Natural killer cell (primary cell): ENCODE data around the gene ARID1B. TPM values are rescaled to one million over a fixed set of nuclear protein-coding genes. Genes with fewer than 3 reads are reported as not detected.

Source experiments
- ATAC-seq, 3 donors: fragments of 150-1000 bp in 2 of 3; fragments of 200-7000 bp in 1 of 3; cut with Tn5 transposase; 1 replicate in 1 of 3; 2 replicates in 2 of 3; pipeline ENCODE4 v1.10.0; 2021; ENCODE audit warnings: mild to moderate bottlenecking in 2 of 3, moderate library complexity in 2 of 3
- DNase-seq, 2 donors: peaks; one replicate each; pipeline versions ENCODE4 v3.0.0 to v3.0.0-alpha.2; 2013 to 2021; ENCODE audit warnings: mixed read lengths in 1 of 2
- H3K27ac ChIP-seq: one replicate; pipeline ENCODE4 v1.5.1; 2013; ENCODE audit warnings: mild to moderate bottlenecking, low read length
- H3K27me3 ChIP-seq: one replicate; pipeline ENCODE4 v1.6.1; 2013; ENCODE audit warnings: low read length; ENCODE audit not compliant: control insufficient read depth, insufficient read depth
- H3K36me3 ChIP-seq: one replicate; pipeline ENCODE4 v1.6.1; 2013; ENCODE audit warnings: low read length; ENCODE audit not compliant: control insufficient read depth, insufficient read depth
- H3K4me1 ChIP-seq: one replicate; pipeline ENCODE4 v1.6.1; 2013; ENCODE audit warnings: low read length; ENCODE audit not compliant: control insufficient read depth, insufficient read depth
- H3K4me3 ChIP-seq: one replicate; pipeline ENCODE4 v1.5.1; 2013; ENCODE audit warnings: low read length
- H3K9me3 ChIP-seq: one replicate; pipeline ENCODE4 v1.6.1; 2013; ENCODE audit warnings: low read length; ENCODE audit not compliant: control insufficient read depth, insufficient read depth
- H3K27ac Mint-ChIP-seq, 2 donors: one replicate each; pipeline ENCODE4 v1.8.0; 2022; ENCODE audit warnings: mild to moderate bottlenecking in 2 of 2, mixed read lengths in 2 of 2, moderate library complexity in 1 of 2
- H3K27me3 Mint-ChIP-seq, 2 donors: one replicate each; pipeline ENCODE4 v1.8.0; 2022; ENCODE audit warnings: low read depth in 2 of 2, mixed read lengths in 2 of 2
- H3K36me3 Mint-ChIP-seq: one replicate; pipeline ENCODE4 v1.8.0; 2022; ENCODE audit warnings: mixed read lengths
- H3K4me1 Mint-ChIP-seq, 2 donors: one replicate each; pipeline ENCODE4 v1.8.0; 2022; ENCODE audit warnings: mixed read lengths in 2 of 2
- H3K4me3 Mint-ChIP-seq: one replicate; pipeline ENCODE4 v1.8.0; 2022; ENCODE audit warnings: mild to moderate bottlenecking, moderate library complexity, mixed read lengths
- H3K9me3 Mint-ChIP-seq, 2 donors: one replicate each; pipeline ENCODE4 v1.8.0; 2022; ENCODE audit warnings: mixed read lengths in 2 of 2
- CTCF ChIP-seq: fragments of 200-600 bp; IDR thresholded peaks from one replicate; pipeline ENCODE4 v1.8.0; 2022; ENCODE audit warnings: antibody characterized with exemption
- WGBS: methylation state at CpG from one replicate; pipeline ENCODE4 v1.1.7; 2013; ENCODE audit warnings: missing lambda C conversion rate; ENCODE audit not compliant: insufficient coverage; 5-methylcytosine and 5-hydroxymethylcytosine counted together
- intact Hi-C: fragments of 100-400 bp; cut with micrococcal nuclease; formaldehyde crosslinking; loops from one replicate; pipeline ENCODE4 v1.14.2; 2022
- total RNA-seq, 4 donors: library from RNA; stranded (reverse); fragments of 120-200 nt in 1 of 4; gene quantifications; one replicate each; pipeline versions ENCODE4 v1.2.3 to v1.2.4, GENCODE V29; 2013 to 2022

Gene ARID1B
- total RNA-seq, 3 donors from 2014 or later (not counting 1 experiment from before 2014, with no cell fraction given), result 180 to 201 (median 189) TPM

DNA sequence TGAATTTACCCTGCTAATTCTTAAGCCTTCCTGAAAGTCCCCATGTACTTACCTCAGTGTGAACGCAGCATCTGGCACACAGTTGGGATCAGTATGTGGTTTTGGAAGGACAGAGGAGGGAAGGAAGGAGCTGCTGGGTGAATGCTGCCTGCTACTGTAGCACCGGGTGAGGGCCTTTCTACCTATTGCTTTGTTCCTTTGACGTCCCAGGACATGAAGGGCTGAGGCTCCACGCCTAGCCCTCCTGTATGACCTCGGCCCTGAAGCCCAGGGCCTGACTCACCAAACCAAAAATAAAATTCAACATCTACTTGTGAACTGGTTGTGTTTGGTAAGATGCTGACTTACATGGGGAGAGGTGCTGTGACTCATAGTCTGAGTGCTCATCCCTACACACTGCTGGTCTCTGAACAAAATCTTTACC lies 51.1 kb downstream of the ARID1B start:
- H3K27ac ChIP-seq, result no peak overlapping the region
- H3K4me1 ChIP-seq, result peaks cover 11% of the 10 kb centered on the region
- 67% methylated on average over 4 of the region's 5 CpGs for WGBS
- peaks cover 6% of the 10 kb centered on the region for H3K36me3 ChIP-seq
- H3K4me1 Mint-ChIP-seq, result peaks cover 70 to 74% of the 10 kb centered on the region in 2 donors
- H3K9me3 ChIP-seq, result no peaks in the 10 kb centered on the region
- no peak for DNase-seq
- no peak overlapping the region for H3K4me3 ChIP-seq
- H3K27me3 Mint-ChIP-seq, result no peaks in the 10 kb centered on the region
- no peaks in the 10 kb centered on the region for H3K36me3 Mint-ChIP-seq
- H3K27ac Mint-ChIP-seq, result peak overlapping the region in 1 of 2 donors; percentile 40
- no peaks in the 10 kb centered on the region for H3K9me3 Mint-ChIP-seq
- no peaks in the 10 kb centered on the region for H3K27me3 ChIP-seq
- intact Hi-C loops, result no loop called here
- ATAC-seq, result peak in 2 of 3 donors; percentile 28 to 63
- no peak overlapping the region for H3K4me3 Mint-ChIP-seq
- TF ChIP-seq CTCF, result no peak

DNA sequence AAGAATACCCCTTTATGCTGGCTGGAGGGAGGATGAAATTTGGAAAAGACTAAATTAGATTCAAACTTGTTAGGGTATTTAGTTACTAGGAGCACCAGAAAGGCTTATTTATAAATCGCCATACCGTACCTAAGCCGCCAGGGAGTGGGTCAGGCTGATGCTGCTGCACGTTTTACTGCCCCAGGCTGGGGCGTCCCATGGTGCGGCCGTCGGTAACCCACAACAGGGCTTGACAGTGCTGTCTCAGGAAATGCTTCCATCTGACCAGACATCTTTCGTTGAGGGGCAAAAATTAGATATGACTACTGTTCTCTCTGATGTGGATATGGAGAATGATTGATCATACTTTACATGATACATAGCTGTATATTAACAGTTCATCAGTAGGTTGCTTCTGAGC lies 52.9 kb downstream of the ARID1B start:
- no peaks in the 10 kb centered on the region for H3K9me3 ChIP-seq
- no peak overlapping the region for H3K27ac ChIP-seq
- H3K36me3 ChIP-seq, result peaks cover 6% of the 10 kb centered on the region
- H3K4me3 ChIP-seq, result no peak overlapping the region
- Mint-ChIP-seq H3K36me3 (no peaks in the 10 kb centered on the region), H3K27ac (peak overlapping the region in 1 of 2 donors; percentile 11), H3K4me1 (peaks cover 62 to 69% of the 10 kb centered on the region in 2 donors), H3K27me3 (no peaks in the 10 kb centered on the region), H3K4me3 (no peak overlapping the region), H3K9me3 (no peaks in the 10 kb centered on the region)
- 88% methylated on average over 9 of the region's 9 CpGs for WGBS
- no peaks in the 10 kb centered on the region for H3K27me3 ChIP-seq
- ATAC-seq (no peak), DNase-seq (no peak)
- intact Hi-C loops, result no loop called here
- no peak for TF ChIP-seq CTCF
- H3K4me1 ChIP-seq, result peaks cover 11% of the 10 kb centered on the region

DNA sequence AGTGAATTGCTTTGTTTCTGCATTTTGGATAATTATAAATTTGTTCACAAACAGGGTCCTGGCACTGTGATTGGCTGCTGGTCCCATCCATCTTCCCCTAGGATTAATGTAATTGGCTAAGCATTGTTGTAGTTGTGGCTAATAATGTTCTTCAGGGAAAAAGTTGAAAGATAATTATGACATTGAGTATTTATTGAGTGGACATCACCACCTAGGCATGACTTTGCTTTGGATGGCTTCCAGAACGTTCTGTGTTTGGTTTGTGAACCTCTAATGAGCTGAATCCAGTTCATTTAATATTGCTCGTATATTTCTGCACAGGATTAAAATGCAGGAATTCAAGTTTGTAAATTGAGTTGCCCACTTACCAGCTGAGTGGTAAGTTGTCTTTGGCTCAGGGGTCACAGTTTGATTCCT lies 55.1 kb downstream of the ARID1B start:
- no peaks in the 10 kb centered on the region for H3K27me3 ChIP-seq
- H3K9me3 Mint-ChIP-seq, result no peaks in the 10 kb centered on the region
- H3K36me3 Mint-ChIP-seq, result no peaks in the 10 kb centered on the region
- DNase-seq (peak in 1 of 2 donors; percentile 23), ATAC-seq (no peak)
- peaks cover 52 to 53% of the 10 kb centered on the region in 2 donors for H3K4me1 Mint-ChIP-seq
- no peak overlapping the region for H3K4me3 ChIP-seq
- no peaks in the 10 kb centered on the region for H3K27me3 Mint-ChIP-seq
- H3K4me1 ChIP-seq, result peaks cover 8% of the 10 kb centered on the region
- H3K4me3 Mint-ChIP-seq, result no peak overlapping the region
- no peak overlapping the region for H3K27ac ChIP-seq
- H3K27ac Mint-ChIP-seq, result peak overlapping the region in 1 of 2 donors; percentile 53
- 77% methylated on average over 2 of the region's 2 CpGs for whole genome bisulfite sequencing
- intact Hi-C loops, result no loop called here
- peaks cover 17% of the 10 kb centered on the region for H3K36me3 ChIP-seq
- no peak for TF ChIP-seq CTCF
- H3K9me3 ChIP-seq, result no peaks in the 10 kb centered on the region

- Histone ChIP-seq H3K9me3 (no peaks in the 10 kb centered on the region), H3K4me3 (no peak overlapping the region), H3K36me3 (peaks cover 17% of the 10 kb centered on the region), H3K27me3 (no peaks in the 10 kb centered on the region), H3K4me1 (peaks cover 5% of the 10 kb centered on the region), H3K27ac (no peak overlapping the region)
- no peak for TF ChIP-seq CTCF
- no peak overlapping the region for H3K4me3 Mint-ChIP-seq
- H3K27me3 Mint-ChIP-seq, result no peaks in the 10 kb centered on the region
- no peaks in the 10 kb centered on the region for H3K9me3 Mint-ChIP-seq
- ATAC-seq, result no peak
- no peak for DNase-seq
- intact Hi-C loops, result no loop called here
- peaks cover 48 to 50% of the 10 kb centered on the region in 2 donors for H3K4me1 Mint-ChIP-seq
- 93% methylated on average over 3 of the region's 3 CpGs for WGBS
- H3K27ac Mint-ChIP-seq, result peak overlapping the region; percentile 14 to 53
- H3K36me3 Mint-ChIP-seq, result no peaks in the 10 kb centered on the region
These were observed 55.5 kb downstream of the ARID1B start for GRCh38 chr6:156832669-156833068.
